ENCODE data around the gene LEF1.

LEF1 gene

DNA sequence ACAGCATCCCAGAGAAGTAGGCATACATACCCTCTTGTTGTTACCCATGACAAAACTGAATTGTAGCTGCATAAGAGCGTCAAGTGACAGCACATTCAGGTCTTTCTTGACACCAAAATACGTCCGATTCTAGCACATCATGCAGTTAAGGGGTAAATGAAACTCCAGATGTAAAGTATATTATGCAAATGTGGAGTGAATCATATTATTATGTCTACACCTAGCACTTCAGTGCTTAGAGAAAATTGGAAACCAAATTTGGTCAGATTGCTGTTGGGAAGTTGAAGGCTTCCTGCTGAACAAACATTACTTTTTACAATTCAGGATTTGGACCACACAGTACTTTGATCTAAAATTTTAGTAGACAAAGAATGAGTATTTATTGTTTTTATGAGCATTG lies 24.2 kb upstream of the LEF1 start:
- Mint-ChIP-seq H3K27ac (no peak overlapping the region), H3K27me3 (peaks cover 22 to 28% of the 10 kb centered on the region in 2 donors), H3K9me3 (no peaks in the 10 kb centered on the region), H3K4me1 (ENCODE audit: low read depth in 2 of 2) (no peaks in the 10 kb centered on the region), H3K36me3 (ENCODE audit: insufficient read depth) (peaks cover 1% of the 10 kb centered on the region), H3K4me3 (no peak overlapping the region)
- DNase-seq (no peak), ATAC-seq (replicated peaks) (no peak)

DNA sequence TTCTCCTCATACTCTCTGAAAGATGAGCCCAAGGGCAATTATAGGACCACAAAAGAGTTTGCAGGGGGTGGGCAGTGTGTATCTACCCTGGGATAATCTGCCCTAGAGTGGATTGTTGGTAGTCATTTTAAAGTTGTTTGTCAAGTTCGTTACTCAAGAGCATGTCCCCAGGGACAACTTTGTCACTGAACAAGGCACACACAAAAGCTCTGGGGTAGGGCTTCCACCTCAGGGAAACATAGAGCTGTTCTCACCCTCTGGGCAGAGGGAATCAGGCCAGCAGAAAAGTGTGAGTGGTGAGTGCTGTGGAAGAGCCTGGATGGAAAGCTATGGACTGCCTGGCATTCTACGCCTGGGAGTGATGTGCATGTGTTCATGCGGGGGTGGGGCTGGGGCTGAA lies 23.3 kb upstream of the LEF1 start:
- H3K27me3 Mint-ChIP-seq, result peaks cover 26 to 28% of the 10 kb centered on the region in 2 donors
- H3K36me3 Mint-ChIP-seq (ENCODE audit: insufficient read depth), result peaks cover 4% of the 10 kb centered on the region
- H3K9me3 Mint-ChIP-seq, result no peaks in the 10 kb centered on the region
- no peak for DNase-seq
- no peak overlapping the region for H3K27ac Mint-ChIP-seq
- no peaks in the 10 kb centered on the region for H3K4me1 Mint-ChIP-seq (ENCODE audit: low read depth in 2 of 2)
- H3K4me3 Mint-ChIP-seq, result no peak overlapping the region
- ATAC-seq (replicated peaks), result no peak

- DNase-seq, result no peak
- Mint-ChIP-seq H3K27ac (no peak overlapping the region), H3K4me1 (ENCODE audit: low read depth in 2 of 2) (no peaks in the 10 kb centered on the region)
Measured at GRCh38 chr4:108191269-108191914, 22.7 kb upstream of the LEF1 start.

GRCh38 chr4:108188770-108189169 lies 20.0 kb upstream of the LEF1 start:
- peaks cover 26 to 28% of the 10 kb centered on the region in 2 donors for H3K27me3 Mint-ChIP-seq
- no peak overlapping the region for H3K4me3 Mint-ChIP-seq
- DNase-seq (no peak), ATAC-seq (replicated peaks) (no peak)
- H3K9me3 Mint-ChIP-seq, result no peaks in the 10 kb centered on the region
- peaks cover 4% of the 10 kb centered on the region for H3K36me3 Mint-ChIP-seq (ENCODE audit: insufficient read depth)
- H3K4me1 Mint-ChIP-seq (ENCODE audit: low read depth in 2 of 2), result no peaks in the 10 kb centered on the region
- H3K27ac Mint-ChIP-seq, result no peak overlapping the region

More at GRCh38 chr4:108191269-108191914, 22.7 kb upstream of the LEF1 start:
- no peak for ATAC-seq (replicated peaks)
- Mint-ChIP-seq H3K4me3 (no peak overlapping the region), H3K36me3 (ENCODE audit: insufficient read depth) (peaks cover 4% of the 10 kb centered on the region), H3K27me3 (peaks cover 26 to 28% of the 10 kb centered on the region in 2 donors), H3K9me3 (no peaks in the 10 kb centered on the region)

GRCh38 chr4:108185252-108185651 lies 16.5 kb upstream of the LEF1 start:
- Mint-ChIP-seq H3K4me3 (no peak overlapping the region), H3K27ac (no peak overlapping the region), H3K9me3 (no peaks in the 10 kb centered on the region), H3K27me3 (peaks cover 3 to 20% of the 10 kb centered on the region in 2 donors), H3K36me3 (ENCODE audit: insufficient read depth) (peaks cover 4% of the 10 kb centered on the region), H3K4me1 (ENCODE audit: low read depth in 2 of 2) (no peaks in the 10 kb centered on the region)
- ATAC-seq (replicated peaks) (no peak), DNase-seq (no peak)

- H3K27ac Mint-ChIP-seq, result no peak overlapping the region
- no peaks in the 10 kb centered on the region for H3K9me3 Mint-ChIP-seq
- H3K4me3 Mint-ChIP-seq, result no peak overlapping the region
- H3K36me3 Mint-ChIP-seq (ENCODE audit: insufficient read depth), result peaks cover 4% of the 10 kb centered on the region
- peaks cover 8 to 22% of the 10 kb centered on the region in 2 donors for H3K27me3 Mint-ChIP-seq
- DNase-seq (no peak), ATAC-seq (replicated peaks) (no peak)
- no peaks in the 10 kb centered on the region for H3K4me1 Mint-ChIP-seq (ENCODE audit: low read depth in 2 of 2)
Measured at GRCh38 chr4:108184453-108185049, 15.8 kb upstream of the LEF1 start.

GRCh38 chr4:108181704-108182103 lies 13.0 kb upstream of the LEF1 start:
- no peaks in the 10 kb centered on the region for H3K4me1 Mint-ChIP-seq (ENCODE audit: low read depth in 2 of 2)
- H3K27me3 Mint-ChIP-seq, result peaks cover 21 to 24% of the 10 kb centered on the region in 2 donors
- H3K4me3 Mint-ChIP-seq, result no peak overlapping the region
- peak; percentile 35 for ATAC-seq (replicated peaks)
- H3K36me3 Mint-ChIP-seq (ENCODE audit: insufficient read depth), result no peaks in the 10 kb centered on the region
- H3K27ac Mint-ChIP-seq, result no peak overlapping the region
- no peaks in the 10 kb centered on the region for H3K9me3 Mint-ChIP-seq
- no peak for DNase-seq

DNA sequence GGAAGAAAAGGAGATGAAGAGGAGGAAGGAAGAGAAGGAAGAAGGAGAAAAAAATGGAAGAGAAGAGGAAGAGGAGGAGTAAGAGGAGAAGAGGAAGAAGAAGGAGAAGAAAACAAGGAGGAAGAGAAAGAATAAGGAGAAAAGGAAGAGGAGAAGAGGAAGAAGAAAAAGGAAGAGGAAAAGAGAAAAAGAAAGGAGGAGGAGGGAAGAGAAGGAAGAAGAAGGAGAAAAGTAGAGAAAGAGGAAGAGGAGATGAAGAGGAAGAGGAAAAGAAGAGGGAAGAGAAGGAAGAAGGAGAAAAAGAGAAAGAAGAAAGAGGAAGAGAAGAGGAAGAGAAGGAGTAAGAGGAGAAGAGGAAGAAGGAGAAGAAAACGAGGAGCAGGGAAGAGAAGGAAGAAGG lies 11.8 kb upstream of the LEF1 start:
- H3K27me3 Mint-ChIP-seq, result peaks cover 21 to 24% of the 10 kb centered on the region in 2 donors
- H3K4me3 Mint-ChIP-seq, result no peak overlapping the region
- H3K36me3 Mint-ChIP-seq (ENCODE audit: insufficient read depth), result no peaks in the 10 kb centered on the region
- no peak overlapping the region for H3K27ac Mint-ChIP-seq
- ATAC-seq (replicated peaks) (no peak), DNase-seq (no peak)
- H3K4me1 Mint-ChIP-seq (ENCODE audit: low read depth in 2 of 2), result no peaks in the 10 kb centered on the region
- H3K9me3 Mint-ChIP-seq, result no peaks in the 10 kb centered on the region

GRCh38 chr4:108175966-108176365 lies 7.2 kb upstream of the LEF1 start:
- no peak overlapping the region for H3K4me3 Mint-ChIP-seq
- peaks cover 47 to 51% of the 10 kb centered on the region in 2 donors for H3K27me3 Mint-ChIP-seq
- H3K4me1 Mint-ChIP-seq (ENCODE audit: low read depth in 2 of 2), result peaks cover 8 to 14% of the 10 kb centered on the region in 2 donors
- no peaks in the 10 kb centered on the region for H3K36me3 Mint-ChIP-seq (ENCODE audit: insufficient read depth)
- ATAC-seq (replicated peaks), result no peak
- H3K27ac Mint-ChIP-seq, result no peak overlapping the region
- H3K9me3 Mint-ChIP-seq, result no peaks in the 10 kb centered on the region
- no peak for DNase-seq

GRCh38 chr4:108174856-108175255 lies 6.1 kb upstream of the LEF1 start:
- H3K9me3 Mint-ChIP-seq, result no peaks in the 10 kb centered on the region
- DNase-seq, result no peak
- no peak for ATAC-seq (replicated peaks)
- no peak overlapping the region for H3K27ac Mint-ChIP-seq
- no peaks in the 10 kb centered on the region for H3K36me3 Mint-ChIP-seq (ENCODE audit: insufficient read depth)
- peaks cover 48 to 57% of the 10 kb centered on the region in 2 donors for H3K27me3 Mint-ChIP-seq
- H3K4me1 Mint-ChIP-seq (ENCODE audit: low read depth in 2 of 2), result peaks cover 8 to 17% of the 10 kb centered on the region in 2 donors
- H3K4me3 Mint-ChIP-seq, result no peak overlapping the region

GRCh38 chr4:108173599-108174057 lies 4.9 kb upstream of the LEF1 start:
- Mint-ChIP-seq H3K36me3 (ENCODE audit: insufficient read depth) (no peaks in the 10 kb centered on the region), H3K27ac (no peak overlapping the region), H3K4me3 (peak overlapping the region; percentile 63 to 77), H3K9me3 (no peaks in the 10 kb centered on the region), H3K4me1 (ENCODE audit: low read depth in 2 of 2) (peaks cover 17 to 23% of the 10 kb centered on the region in 2 donors), H3K27me3 (peaks cover 59 to 67% of the 10 kb centered on the region in 2 donors)
- ATAC-seq (replicated peaks) (no peak), DNase-seq (no peak)

GRCh38 chr4:108172753-108173598 lies 4.2 kb upstream of the LEF1 start:
- no peaks in the 10 kb centered on the region for H3K36me3 Mint-ChIP-seq (ENCODE audit: insufficient read depth)
- no peaks in the 10 kb centered on the region for H3K9me3 Mint-ChIP-seq

GRCh38 chr4:108172231-108172752 lies 3.6 kb upstream of the LEF1 start:
- H3K4me1 Mint-ChIP-seq (ENCODE audit: low read depth in 2 of 2), result peaks cover 25 to 28% of the 10 kb centered on the region in 2 donors
- peaks cover 58 to 71% of the 10 kb centered on the region in 2 donors for H3K27me3 Mint-ChIP-seq
- no peak for DNase-seq
- ATAC-seq (replicated peaks), result peak; percentile 13
- H3K9me3 Mint-ChIP-seq, result no peaks in the 10 kb centered on the region
- H3K36me3 Mint-ChIP-seq (ENCODE audit: insufficient read depth), result peaks cover 3% of the 10 kb centered on the region
- H3K4me3 Mint-ChIP-seq, result peak overlapping the region; percentile 63 to 77
- H3K27ac Mint-ChIP-seq, result no peak overlapping the region

More at GRCh38 chr4:108172753-108173598, 4.2 kb upstream of the LEF1 start:
- peaks cover 59 to 71% of the 10 kb centered on the region in 2 donors for H3K27me3 Mint-ChIP-seq
- H3K4me3 Mint-ChIP-seq, result peak overlapping the region; percentile 63 to 77
- ATAC-seq (replicated peaks) (peak; percentile 62), DNase-seq (peak in 1 of 3 experiments; percentile 22)
- H3K4me1 Mint-ChIP-seq (ENCODE audit: low read depth in 2 of 2), result peaks cover 21 to 25% of the 10 kb centered on the region in 2 donors
- H3K27ac Mint-ChIP-seq, result no peak overlapping the region

Measured in effector memory CD8-positive, alpha-beta T cell (primary cell).